Upper lobe of left lung (tissue), 4 donors: ENCODE measurements around the gene FLYWCH2.

Experiments used
- CTCF ChIP-seq, 6 experiments: fragments of 450-650 bp in 4 of 6; fragments of 200-600 bp in 2 of 6; sonication (generic) in 2 of 6; IDR thresholded peaks; one replicate each; pipeline ENCODE4 v1.5.1; 2016 to 2019; ENCODE audit warnings: antibody characterized with exemption in 6 of 6
- POLR2A ChIP-seq, 4 donors: fragments of 450-650 bp; IDR thresholded peaks; one replicate each; pipeline ENCODE4 v1.5.1; 2016 to 2017; ENCODE audit warnings: antibody characterized with exemption in 4 of 4, mild to moderate bottlenecking in 2 of 4
- POLR2AphosphoS5 ChIP-seq, 2 donors: sonication (generic); formaldehyde crosslinking; IDR thresholded peaks; one replicate each; pipeline ENCODE4 v1.5.1; 2017; ENCODE audit warnings: antibody characterized with exemption in 2 of 2

DNA sequence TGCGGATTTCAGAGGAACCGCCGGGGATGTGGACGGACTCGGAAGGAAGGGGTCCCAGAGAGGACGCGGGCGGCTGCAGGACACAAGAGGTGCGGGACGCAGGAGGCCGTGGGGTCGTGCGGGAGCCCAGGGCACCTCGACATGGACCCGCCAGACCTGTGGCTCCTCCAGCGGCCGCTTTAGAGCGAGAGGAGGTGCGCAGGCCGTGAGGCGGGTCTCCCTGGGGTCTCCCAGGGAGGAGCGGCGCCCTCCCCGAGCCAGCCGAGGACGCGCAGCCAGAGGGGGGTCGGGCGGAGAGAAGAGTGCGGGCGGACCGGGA lies 21.9 kb downstream of the FLYWCH2 start:
- TF ChIP-seq POLR2A (IDR thresholded peaks at IDR 0.05): no peak
- no peak for TF ChIP-seq CTCF (IDR thresholded peaks at IDR 0.05)
- no peak for TF ChIP-seq POLR2AphosphoS5 (IDR thresholded peaks at IDR 0.05)
